SHP77 (cell line): ENCODE data around the gene TOB1.

Experiments
- DNase-seq, 2 experiments: peaks; one replicate each; lab custom pipeline; 2025; lab: John Stamatoyannopoulos, UW

TOB1 gene, protein sequence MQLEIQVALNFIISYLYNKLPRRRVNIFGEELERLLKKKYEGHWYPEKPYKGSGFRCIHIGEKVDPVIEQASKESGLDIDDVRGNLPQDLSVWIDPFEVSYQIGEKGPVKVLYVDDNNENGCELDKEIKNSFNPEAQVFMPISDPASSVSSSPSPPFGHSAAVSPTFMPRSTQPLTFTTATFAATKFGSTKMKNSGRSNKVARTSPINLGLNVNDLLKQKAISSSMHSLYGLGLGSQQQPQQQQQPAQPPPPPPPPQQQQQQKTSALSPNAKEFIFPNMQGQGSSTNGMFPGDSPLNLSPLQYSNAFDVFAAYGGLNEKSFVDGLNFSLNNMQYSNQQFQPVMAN

DNA sequence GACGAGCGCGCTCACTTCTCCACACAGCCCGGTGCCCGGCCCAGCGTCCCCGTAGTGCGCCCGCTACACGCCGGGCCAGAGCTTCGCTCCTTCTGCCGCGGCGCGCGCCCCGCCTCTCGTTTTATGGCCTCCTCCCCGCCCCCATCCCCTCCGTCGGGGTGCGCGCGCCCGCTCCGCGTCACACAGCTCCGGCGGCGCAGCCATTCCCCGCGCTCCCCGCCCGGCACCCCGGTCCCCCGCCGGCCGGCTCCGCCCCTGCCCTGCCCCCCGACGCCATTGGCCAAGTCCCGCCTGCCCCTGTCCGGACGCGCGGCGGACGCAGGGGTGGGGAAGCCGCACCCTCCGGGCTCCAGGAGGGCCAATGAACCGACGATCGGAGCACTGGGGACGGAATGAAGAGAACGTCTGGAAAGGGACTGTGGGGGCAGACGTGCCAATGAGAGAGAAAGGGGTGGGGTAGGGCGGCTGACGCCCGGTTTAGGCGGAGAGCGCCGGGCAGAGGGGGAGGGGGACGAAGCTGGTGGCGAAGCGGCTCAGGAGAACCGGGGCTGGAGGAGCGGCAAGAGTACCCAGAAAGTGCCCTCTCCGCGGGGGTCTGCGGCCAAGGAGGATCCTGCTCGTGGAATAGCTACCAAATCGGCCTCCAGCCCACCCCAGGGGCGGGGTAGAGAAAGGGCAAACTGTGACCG lies at the start of gene TOB1:
TSS of gene TOB1 (minus strand) at position 94 of the 689 bp plus-strand sequence. CDS start 2,337 bp downstream, outside the sequence.
- DNase-seq, result peak; percentile 97 to 99

DNA sequence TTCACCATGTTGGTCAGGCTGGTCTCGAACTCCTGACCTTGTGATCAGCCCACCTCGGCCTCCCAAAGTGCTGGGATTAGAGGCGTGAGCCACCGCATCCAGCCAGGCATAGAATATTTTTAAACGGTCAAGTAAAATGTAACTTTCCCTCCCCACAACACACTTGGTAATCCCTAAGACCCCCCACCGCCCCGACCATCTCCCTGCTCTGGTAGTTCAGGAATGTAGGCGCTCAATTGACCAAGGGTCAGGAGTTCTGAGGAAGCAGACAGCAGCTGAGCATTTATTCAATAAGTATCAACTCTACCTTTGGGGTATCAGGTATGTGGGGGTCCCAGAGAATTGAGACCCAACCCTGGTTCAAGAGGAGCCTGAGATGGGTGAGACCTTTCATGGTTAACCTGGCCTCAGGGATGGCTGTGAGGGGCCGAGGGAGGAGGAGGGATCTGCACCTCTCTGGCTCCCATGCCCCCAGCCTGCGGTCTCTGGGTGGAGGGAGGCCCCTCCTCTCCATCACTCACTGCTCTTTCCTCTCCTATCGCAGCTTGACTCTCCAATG lies 48.4 kb upstream of the TOB1 start:
- no peak for DNase-seq

DNA sequence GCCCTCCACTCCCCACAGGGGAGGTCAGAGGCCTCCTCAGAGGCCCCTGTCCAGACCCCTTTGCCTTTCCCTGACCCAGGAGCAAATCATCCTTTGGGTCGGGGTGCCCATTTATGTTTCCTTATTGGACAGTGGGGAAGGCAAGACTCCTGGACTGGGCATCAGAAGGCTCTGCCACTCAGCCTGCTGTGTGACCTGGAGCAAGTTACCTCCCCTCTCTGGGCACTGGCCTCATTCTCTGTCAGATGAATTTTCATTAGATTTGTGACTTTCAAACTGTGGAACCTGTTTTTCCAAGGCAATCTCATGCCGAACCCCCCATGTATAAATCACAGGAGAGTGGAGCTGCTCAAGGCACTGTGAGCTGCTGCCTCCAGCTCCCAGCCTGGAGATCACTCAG lies 47.0 kb upstream of the TOB1 start:
- no peak for DNase-seq

DNA sequence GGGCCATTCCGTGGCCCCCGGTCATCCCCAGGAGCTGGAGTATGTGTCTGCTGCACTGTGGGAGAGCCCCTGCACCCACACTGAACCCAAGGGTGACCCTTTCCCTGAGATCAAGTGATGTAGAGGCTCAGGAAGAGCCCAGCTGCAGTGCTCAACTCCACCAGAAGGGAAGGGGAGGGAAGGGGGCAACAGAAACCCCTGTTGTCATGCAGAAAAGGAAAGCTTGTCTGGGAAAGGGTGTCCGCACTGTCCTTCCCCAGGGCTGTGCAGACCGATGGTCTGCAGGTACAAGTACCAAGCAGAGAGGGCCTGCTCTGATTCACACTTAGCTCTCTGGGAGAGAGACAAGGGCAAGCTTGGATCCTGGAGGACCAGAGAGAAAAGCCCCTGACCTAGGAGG lies 45.7 kb upstream of the TOB1 start:
- DNase-seq, result no peak

DNA sequence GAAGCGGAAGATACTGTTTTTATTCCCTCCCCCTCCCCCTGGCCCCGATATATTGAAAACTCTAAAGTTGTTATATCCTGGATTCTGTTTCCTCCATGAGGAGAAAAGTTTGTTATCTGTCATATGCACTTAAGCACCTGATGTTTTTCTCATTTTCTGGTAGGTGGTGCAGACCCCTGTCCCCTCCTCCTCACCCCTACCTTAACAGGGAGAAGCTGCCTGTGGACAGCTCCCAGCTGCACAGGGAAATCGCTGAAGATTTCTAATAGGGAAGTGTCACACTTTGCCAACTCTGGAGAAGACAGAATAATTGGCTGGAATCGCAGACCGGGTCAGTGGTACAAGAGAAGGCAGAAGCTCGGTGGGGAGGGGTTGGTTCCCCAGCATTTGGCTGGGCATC lies 45.3 kb upstream of the TOB1 start:
- no peak for DNase-seq

DNA sequence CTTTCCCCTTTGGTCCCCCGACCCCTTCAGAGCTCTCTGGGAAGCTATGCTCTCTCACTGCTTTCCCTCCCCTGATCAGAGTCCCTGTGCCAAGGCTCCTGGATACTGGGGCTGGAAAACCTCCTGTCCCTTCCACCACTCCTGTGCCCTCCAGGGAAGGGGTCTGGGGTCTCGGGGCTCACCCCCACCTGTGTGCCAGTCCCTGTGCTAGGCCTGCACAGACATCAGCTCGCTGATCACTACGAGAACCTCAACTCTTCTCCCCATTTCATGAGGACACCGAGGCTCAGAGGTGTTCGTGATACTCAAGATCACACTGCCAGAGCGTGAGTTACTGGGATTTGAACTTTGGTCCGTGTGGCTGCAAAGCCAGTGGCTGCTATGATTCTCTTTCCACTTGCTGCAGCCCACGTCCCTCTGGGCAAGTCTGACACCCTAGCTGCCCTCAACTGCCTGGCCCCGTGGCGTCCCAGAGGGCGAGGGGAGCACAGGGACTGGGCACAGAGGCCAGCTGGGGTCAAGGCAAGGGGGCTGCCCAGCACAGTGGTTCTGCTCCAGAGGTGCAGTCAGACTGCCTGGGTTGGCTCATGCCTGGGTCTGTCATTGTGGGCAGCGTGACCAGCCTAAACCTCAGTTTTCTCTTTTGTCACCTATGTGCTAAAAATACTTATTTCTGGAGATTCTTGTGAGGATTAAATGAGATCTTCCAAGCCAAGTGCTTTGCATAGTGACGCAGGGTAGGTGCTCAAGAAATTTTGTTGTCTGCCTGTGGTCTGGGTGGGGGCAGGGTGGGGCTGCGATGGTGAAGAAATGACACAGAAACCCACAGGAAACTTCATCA lies 43.8 kb upstream of the TOB1 start:
- no peak for DNase-seq

DNA sequence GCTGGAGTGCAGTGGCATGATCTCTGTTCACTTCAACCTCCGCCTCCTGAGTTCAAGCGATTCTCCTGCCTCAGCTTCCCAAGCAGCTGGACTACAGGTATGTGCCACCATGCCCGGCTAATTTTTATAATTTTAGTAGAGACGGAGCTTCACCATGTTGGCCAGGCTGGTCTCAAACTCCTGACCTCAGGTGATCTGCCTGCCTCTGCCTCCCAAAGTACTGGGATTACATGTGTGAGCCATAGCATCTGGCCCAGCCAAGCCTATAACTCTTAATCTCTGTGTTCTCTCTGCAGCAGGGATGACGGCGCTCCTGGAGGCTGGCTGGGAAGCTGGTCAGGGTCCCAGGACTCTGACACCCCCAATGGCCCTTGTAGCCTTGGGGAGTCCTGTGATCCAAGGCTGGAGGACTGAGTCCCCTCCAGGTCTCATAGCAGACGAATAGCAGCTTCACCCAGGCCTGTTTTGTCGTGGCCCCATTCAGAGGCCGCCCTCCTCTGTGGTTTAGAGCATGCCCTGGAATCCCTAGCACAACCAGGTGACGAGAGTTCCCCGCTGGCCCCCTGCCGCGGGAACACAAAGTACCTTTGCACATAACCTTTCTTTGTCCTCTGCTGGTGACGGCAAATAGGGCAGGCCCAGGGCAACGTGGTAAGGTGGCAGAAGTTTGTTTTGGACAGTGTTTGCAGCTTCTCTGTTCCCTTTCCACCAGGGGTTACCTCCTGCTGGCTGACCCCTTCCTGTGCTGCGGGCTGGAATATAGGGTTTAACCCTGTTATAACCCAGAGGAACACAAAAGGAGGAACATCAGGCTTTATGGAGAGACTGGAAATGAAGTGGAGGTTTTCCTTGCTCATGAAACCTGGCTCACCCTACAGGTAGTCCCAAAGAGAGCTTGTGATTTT lies 43.0 kb upstream of the TOB1 start:
- DNase-seq, result peak; percentile 34 to 39

DNA sequence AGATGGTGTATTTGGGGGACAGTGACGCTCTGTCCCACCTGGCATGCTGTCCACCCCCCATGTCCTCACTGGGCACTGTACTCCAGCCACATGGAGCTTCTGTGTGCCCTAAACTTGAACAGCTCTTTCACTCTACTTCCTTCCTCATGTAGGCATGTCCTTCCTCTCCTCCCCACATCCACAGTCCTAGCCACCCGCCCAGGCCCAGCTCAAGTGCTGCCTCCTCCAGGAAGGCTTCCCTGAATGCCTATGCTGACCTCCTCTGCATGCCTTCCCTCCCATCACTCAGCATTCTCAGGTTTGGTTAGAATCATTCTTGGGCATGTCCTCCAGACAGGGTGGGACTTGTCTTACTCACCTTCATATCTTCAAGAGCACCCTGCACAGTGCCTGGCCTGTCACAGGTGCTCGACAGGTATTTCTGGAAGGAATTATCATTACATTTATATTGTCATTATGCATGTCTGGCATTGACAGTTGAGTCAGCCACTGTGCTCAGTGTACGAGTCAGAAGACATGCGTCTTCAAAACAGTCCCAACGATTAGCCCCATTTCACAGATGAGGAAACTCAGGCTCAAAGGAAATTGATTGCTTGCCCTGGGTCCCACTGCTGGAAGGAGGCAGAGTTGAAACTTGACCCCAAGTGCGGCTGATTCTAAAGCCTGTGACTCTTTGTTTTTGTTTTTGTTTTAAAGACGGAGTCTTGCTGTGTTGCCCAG lies 42.1 kb upstream of the TOB1 start:
- no peak for DNase-seq

DNA sequence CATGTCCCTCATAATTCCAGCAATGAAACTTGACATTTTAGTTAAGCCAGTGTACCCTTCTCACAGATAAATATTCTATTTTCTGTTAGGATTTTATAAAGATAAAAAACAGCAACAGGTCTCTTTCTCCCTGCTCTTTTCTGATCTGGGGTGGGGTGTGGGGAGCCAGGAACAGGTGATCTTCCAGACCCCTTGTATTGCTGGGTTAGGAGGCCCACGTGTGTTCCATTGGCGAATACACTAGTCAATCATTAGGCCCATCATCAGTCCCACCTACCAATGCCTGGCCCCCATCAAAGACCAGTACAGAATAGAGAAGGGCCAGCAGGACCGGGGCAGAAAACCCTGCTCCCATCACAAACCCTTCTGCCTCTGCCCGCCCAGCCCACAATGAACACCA lies 40.3 kb upstream of the TOB1 start:
- DNase-seq, result no peak

DNA sequence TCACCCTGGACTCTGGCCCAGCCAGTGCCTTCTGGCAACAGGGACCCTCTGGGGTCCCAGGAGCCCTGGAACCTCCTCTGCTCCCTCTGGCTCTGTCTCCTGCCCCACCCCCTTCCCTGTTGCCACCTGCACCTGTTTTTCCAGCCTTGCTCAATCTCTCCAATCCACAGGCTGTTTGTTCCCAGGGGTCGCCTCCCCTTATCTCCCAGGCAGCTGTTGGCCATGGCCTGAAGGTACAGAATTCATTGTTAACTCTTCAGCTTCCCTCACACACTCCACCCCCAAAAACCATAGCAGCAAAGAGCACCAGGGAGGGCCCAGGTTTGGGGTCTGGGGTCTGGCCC lies 39.3 kb upstream of the TOB1 start:
- peak; percentile 33 to 65 for DNase-seq

DNA sequence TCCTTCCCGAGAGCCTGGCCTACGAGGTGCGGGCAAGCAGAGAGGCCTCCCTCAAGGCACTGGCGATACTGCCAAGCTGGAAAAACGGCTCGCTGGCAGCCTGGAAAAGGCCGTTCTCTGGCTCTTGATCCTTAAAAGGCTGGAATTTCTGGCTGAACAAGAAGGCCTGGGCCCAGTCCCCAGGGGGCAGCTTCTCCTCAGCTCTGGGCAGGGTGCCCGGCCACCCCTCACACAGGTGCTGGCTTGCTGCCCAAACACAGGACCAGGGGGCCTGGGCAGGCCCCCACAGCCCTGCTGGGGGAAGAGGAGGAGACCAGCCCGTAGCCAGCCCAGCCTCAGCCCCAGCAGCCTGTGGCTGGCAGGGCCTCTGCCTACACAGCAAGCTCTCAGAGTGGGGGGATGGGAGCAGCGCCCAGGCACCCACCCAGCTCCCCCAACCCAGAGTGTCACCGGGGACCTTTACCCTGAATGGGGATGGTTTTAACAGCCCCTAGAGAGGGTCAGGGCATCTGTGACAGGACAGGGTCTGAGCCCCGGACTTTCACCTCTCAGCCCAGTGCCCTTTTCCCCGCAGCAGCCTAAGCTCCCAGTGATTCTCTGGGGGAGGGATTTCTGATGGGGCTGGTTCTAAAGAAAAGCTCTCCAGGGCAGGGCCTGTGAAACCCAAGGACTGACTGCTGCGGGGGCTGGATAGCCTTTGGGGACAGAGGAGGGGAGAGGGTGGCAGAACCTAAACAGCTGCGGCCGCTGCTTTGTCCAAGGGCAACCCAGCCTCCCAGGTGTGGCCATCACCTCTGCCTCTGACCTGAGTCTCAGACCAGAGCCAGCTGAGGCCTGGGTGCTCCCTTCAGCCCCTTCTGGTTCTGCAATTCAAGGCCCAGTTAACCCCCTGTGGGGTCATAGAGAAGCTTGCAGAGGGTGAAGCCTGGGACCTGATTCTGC lies 38.6 kb upstream of the TOB1 start:
- DNase-seq, result peak; percentile 47 to 73

DNA sequence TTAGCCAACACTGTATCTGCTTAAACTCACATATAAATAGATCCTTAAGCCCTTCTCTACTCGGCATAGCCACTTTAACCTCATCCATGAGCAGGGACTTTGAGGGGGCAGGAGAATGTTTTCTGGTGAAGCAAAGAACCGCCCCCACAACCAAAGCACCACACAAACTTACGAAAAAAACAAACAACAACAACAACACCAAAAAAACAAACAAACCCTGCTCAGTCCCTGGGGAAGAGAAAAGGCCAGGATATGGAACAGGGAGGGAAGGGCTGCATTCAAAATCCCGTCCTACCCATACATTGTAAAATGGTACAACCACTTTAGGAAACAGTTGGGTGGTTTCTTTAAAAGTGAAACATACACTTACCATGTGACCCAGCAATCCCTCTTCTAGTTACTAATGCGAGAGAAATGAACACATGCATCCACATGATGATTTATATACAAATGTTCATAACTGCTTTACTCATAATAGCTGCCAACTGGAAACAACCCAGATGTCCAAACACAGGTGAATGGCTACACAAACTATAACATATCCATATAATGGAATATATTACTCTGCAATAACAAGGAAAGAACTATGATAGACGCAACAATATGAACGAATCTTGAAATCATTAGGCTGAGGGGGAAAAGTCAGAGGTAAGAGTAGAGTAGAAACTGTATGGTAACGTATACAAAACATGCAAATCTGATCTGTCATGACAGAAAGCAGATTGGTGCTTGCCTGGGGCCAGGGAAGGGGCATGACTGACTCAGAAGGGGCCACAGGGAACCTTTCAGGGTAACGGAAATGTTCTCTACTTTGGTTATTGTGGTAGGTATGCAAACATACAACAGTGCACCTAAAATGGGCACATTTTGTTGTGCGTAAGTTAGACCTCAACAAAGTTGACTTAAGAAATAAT lies 37.7 kb upstream of the TOB1 start:
- peak in 1 of 2 experiments; percentile 37 for DNase-seq

DNA sequence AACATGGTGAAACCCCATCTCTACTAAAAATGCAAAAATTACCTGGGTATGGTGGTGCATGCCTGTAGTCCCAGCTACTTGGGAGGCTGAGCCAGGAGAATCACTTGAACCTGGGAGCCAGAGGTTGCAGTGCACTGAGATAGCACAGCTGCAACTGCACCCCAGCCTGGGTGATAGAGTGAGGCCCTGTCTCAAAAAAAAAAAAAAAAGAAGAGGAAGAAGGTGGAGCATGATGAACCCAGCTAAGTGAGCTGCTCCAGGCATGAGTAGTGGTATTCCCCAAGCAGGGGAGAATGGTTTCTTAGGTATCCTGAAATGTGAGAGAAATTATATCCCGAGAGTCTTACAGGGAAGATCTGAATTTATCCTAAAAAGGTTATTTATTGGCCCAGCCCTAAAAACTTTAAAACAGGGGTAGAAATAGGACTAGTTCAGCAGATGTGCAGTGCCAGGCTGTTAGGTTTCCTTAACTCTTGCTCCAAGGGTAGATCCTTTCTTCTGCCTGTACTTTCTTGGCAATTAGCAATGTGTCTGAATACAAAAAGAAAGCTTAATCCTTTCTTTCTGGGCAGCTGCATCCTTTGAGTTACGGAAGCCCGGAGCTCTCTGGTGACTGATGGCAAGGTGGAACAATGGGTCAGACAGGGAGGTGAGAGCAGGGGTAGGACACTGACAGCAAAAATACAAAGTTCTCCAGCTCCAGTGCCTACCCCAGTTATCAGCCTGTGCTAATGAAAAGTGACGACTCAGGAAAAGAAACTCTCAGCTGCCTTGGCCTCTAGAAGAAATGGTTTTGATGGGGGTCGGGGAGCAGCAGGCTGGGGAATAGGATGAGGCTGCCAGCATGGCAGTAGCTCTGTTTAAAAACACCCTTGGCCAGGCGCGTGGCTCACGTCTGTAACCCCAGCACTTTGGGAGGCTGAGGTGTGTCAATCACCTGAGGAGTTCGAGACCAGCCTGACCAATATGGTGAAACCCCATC lies 36.5 kb upstream of the TOB1 start:
- DNase-seq, result no peak

DNA sequence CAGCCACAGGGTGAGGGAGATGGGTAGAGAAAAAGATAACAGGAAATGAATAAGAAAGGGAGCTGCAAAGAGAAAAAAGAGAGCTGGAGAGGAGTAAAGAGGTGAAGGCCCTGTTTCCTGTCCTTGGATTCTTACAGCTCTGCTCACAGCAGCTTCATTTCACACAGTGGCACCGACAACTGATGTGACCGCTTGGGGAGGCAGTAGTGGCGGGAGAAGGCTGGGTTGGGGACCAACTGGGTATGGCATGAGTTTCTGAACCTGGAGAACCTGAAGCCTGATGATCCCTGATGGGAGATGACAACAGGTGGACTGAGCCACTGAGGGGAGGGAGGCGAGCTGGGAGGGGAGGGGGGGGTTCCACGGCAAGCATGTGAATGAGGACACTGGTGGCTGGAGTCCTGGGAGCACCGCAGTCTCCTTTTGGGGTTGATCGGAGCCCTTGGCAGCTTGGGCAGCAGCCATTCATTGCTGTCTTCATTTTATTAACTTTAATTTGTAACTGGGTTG lies 34.3 kb upstream of the TOB1 start:
- no peak for DNase-seq

DNA sequence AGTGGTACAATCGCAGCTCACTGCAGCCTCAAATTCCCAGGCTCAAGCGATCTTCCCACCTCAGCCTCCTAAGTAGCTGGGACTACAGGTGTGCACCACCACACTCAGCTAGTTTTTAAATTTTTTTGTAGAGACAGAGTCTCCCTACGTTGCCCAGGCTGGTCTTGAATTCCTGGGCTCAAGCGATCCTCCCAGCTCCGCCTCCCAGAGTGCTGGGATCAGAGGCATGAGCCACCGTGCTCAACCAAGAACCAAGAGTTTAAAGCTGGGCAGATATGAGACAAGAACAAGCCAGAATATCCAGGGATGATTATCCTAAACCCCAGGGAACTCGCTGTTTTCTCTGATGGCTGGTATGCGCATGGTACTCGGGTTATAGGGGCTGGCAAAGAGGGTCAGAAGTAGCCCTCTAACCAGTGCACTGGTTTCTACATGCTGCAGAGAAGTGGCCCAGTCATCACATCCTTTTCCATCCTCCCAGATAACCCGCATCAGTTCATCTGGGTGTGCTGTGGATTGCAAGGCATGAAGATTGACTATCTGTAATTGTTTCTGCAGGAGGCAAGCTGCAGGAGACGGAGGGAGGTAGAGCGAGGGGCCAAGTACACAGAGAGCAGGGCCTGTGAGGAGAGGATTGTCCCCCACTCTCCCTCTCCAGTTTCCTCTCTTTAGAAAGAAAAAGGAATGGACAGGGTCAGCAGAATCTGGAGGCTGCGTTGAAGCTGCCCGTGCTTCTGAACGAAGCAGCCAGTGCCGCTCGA lies 33.6 kb upstream of the TOB1 start:
- DNase-seq, result no peak

DNA sequence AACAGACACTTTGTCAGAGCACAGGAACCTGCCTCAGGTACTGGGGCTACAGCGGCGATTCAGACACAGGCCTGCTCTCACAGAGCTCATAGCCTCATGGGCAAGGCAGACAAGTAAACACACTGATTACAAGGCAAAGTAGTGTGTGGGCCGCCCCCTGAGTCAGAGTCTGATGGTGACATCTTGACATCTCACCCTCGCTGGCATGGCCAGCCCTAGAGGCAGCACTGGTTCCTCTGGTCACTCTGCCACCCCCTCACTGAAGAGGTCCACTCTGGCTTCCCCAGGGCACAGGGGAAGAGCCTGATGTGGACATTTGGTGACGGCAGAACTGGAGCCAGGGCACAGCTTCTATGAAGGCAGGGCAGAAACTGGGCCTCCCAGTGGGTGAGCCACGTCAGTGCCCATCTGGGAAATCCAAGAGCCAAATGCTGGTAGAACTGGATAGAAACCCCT lies 32.9 kb upstream of the TOB1 start:
- DNase-seq, result no peak
